ENCODE data around the gene SLC16A6.
A peak's percentile ranks its signal among the peaks of the same experiment; 100 is the strongest.
"Not testable (repeated sequence)": the region's sequence is repeated elsewhere in the genome, so short reads cannot be mapped to it uniquely, and the experiment has no call there.

The SLC16A6 gene

DNA sequence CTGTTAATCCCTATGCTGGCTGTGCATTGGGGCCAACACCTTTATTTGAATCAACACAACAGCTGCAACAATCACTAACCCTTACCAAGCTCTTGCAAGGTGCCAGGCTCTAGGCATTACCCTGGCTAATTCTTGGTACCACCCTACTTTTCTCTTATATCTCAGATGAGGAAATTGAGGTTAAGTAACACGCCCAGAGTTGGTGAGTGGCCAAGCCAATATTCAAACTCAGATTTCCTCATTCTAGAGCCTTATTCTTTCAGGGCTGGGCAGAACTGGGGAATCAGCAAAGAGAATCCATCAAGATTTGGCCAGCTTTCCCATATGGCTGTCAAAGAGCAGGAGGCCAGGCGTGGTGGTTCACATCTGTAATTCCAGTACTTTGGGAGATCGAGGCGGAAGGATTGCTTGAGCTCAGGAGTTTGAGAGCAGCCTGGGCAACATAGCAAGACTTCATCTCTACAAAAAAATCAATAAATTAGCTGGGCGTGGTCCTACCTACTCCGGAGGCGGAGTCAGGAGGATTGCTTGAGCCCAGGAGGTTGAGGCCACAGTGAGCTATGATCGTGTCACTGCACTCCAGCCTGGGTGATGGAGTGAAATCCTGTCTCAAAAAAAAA lies 24.1 kb upstream of the SLC16A6 start:
- FAIRE-seq (no peak), DNase-seq (ENCODE audit: low spot score) (no peak)

DNA sequence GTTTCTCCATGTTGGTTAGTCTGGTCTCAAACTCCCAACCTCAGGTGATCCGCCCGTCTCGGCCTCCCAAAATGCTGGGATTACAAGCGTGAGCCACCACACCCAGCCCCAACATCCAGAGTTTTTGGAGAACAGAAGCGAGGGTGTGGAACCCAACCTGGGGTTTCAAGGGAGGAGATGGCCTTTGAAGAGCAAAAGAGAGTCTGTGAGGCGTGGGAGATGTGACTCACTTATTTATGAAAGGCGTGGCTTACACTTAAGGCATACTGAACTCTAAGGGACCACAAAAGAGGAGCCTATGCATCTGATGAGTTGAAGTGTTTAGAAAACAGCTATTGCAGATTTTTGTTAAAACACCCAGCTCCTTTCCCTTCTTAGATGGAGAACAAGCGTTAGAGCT lies 19.2 kb upstream of the SLC16A6 start:
- no peak for DNase-seq (ENCODE audit: low spot score)
- no peak for FAIRE-seq

DNA sequence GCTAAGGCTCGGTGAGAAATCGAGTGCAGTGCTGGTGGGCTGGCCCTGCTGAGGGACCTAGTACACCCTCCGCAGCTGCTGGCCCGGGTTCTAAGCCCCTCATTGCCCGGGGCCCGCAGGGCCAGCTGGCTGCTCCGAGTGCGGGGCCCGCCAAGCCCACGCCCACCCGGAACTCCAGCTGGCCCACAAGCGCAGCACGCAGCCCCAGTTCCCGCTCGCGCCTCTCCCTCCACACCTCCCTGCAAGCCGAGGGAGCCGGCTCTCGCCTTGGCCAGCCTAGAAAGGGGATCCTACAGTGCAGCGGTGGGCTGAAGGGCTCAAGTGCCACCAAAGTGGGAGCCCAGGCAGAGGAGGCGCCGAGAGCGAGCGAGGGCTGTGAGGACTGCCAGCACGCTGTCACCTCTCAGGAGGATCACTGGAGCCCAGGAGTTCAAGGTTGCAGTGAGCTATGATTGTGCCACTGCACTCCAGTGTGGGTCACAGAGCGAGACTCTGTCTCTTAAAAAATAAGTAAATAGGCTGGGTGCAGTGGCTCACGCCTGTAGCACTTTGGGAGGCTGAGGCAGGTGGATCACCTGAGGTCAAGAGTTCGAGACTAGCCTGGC lies 18.2 kb upstream of the SLC16A6 start:
- FAIRE-seq, result not testable (repeated sequence)

DNA sequence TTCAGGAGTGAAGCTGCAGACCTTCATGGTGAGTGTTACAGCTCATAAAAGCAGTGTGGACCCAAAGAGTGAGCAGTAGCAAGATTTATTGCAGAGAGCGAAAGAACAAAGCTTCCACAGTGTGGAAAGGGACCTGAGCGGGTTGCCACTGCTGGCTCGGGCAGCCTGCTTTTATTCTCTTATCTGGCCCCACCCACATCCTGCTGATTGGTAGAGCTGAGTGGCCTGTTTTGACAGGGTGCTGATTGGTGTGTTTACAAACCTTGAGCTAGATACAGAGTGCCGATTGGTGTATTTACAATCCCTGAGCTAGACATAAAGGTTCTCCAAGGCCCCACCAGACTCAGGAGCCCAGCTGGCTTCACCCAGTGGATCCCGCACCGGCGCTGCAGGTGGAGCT lies 17.6 kb upstream of the SLC16A6 start:
- DNase-seq (ENCODE audit: low spot score); FAIRE-seq: not testable (repeated sequence)

More for the DNA sequence above, 18.2 kb upstream of the SLC16A6 start:
- not testable (repeated sequence) for DNase-seq (ENCODE audit: low spot score)

DNA sequence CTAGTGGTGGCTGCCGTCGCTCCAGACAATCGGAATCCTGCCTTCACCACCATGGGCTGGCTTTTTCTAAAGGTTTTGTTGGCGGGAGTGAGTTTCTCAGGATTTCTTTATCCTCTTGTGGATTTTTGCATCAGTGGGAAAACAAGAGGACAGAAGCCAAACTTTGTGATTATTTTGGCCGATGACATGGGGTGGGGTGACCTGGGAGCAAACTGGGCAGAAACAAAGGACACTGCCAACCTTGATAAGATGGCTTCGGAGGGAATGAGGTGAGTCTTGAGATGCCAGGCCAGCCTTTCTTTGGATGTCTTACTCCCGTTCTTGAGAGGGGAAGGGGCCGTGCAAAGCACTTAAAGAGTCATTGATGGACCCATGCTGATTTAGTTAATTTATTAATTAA lies 16.5 kb upstream of the SLC16A6 start:
- FAIRE-seq, result no peak

DNA sequence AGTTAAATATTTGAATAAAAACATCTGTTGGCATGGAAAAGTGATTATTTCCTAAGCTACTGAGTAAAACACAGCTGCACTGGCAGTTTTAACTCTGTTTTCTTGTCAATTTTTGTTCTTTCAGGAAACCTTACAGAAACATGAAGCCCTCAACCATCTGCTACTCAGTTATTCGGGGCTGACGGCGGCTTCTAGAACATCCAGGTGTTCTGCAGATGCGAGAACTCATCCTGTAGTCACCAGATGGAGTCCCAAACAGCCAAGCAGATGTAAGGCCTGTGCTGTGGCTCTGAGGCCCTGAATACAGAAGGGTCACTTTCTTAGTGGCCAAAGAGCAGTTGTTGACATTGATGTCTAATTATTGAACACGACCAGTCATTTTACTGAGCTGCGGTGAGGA lies 15.9 kb upstream of the SLC16A6 start:
- DNase-seq (ENCODE audit: low spot score), result no peak
- no peak for FAIRE-seq

More for the DNA sequence above, 16.5 kb upstream of the SLC16A6 start:
- DNase-seq (ENCODE audit: low spot score), result no peak

DNA sequence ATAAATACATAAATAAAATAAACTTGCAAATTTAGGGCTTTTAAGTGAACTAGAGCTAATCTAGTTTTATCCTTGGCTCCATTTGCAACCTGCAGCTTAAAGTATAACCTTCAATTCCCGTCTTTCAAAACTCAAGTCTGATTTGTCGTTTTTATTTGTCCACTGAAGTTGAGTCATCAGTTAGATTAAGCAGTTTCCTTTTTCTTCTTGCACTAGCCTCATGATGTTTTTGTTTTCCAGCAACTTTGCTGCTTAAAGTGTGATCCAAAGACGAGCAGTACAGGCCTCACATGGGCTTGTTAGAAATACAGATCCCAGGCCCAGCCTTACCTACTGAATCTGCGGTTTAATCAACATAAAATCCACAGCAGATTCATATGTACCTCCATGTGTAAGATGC lies 14.2 kb upstream of the SLC16A6 start:
- DNase-seq (ENCODE audit: low spot score), result no peak
- FAIRE-seq, result no peak

DNA sequence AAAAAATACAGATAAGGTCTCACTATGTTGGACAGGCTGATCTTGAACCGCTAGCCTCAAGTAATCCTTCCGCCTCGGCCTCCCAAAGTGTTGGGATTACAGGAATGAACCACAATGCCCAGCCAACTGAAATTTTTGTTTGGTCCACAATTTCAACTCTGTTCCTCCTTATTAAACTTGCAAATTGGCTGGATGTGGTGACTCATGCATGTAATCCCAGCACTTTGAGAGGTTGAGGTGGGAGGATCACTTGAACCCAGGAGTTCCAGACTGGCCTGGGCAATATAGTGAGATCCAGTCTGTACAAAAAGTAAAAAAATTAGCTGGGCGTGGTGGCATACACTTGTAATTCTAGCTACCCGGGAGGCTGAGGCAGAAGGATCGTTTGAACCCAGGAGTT lies 13.8 kb upstream of the SLC16A6 start:
- DNase-seq (ENCODE audit: low spot score), result no peak
- no peak for FAIRE-seq

DNA sequence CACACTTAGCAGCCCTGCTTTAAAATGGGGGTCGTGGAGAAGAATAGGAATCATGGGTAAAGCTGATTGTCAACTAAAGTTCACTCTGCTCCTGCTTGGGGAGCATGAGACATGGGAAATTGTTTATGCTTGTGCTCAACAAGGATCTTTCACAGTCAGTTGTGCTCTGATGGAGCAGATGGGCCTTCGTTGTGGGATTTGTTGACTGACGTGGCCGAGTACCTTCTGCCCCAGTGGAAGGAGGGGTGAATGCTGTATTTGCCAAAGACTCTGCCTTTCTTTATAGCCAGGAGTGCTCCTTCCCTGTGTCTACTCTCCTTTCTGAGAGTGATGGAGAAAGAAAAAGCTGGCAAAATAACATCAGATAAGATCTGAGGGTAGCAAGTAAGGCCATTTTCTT lies 11.7 kb upstream of the SLC16A6 start:
- FAIRE-seq (no peak), DNase-seq (ENCODE audit: low spot score) (no peak)

DNA sequence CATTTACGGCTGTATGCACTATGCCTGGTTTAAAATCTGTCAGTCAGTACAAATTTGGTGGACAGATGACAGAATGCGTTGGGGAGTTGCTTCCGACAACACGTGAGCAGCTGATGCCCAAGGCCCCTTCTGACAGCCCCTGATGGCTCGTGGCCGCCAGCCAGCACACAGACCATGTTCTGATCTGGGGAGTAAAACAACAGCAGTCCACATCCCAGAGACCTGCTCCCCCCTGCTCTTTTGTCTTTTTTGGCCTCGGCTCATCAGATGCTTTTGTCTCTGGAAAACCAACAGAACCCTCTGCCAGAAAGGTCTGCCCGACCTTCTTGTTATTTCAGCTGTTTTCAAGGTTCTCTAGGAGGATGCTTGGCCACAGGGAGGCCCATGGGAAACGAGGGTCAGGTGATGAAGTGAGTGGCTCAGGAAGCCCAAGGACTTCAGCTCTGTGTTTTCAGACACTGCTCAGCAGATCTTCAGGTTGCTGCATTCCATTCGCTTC lies 11.2 kb upstream of the SLC16A6 start:
- DNase-seq (ENCODE audit: low spot score), result no peak
- FAIRE-seq, result no peak

DNA sequence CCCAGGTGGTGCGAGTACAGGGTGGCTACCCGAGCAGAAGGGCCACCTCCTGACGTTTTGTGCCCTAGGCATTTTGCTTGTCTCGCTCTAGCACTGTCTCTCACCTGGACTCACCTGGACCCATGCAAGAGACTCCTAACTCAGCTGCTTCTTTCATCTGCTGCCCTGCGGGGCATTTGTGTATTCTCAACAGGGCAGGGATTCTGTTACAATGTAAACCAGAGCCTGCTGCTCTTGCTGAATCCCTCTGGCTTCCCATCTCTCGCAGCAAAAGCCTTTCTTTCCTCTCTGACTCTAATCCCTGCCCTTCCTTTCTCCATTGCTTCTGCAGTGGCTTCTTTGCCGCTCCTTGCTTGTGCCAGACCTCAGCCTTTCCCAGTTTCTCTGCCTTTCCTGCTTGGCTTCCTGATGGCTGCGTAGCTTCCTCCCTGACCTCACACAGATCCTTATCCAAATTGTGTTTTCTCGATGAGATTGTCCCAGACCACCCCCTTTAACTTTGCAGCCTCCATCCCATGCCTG lies 10.6 kb upstream of the SLC16A6 start:
- DNase-seq (ENCODE audit: low spot score) (no peak), FAIRE-seq (no peak)

DNA sequence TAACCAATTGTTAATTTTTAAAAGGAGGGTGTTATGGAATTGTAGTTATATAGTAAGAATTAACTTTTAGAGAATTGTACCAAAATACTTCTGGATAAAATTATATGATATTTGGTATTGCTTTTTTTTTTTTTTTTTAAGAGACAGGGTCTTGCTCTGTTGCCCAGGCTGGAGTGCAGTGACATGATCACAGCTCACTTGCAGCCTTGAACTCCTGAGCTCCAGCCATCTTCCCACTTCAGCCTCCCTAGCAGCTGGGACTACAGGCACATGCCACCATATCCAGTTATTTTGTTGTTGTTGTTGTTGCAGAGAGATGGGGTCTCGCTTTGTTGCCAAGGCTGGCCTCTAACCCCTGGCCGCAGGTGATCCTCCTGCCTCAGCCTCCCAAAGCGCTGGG lies 8.9 kb upstream of the SLC16A6 start:
- FAIRE-seq (no peak), DNase-seq (ENCODE audit: low spot score) (no peak)

DNA sequence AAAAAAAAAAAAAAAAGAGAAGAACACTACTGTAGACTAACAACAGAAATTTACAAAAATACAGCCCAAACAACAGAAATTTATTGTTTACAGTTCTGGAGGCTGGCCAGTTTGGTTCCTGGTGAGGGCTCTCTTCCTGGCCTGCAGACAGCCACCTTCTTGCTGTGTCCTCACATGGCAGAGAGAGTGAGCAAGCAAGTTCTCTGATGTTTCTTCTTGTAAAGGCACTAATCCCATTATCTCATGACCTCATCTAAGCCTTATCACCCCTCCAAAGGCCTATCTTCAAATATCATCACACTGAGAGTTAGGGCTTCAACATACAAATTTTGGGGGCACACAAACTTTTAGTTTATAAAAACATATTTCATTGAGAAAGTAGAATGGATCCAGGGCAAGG lies 7.7 kb upstream of the SLC16A6 start:
- DNase-seq (ENCODE audit: low spot score), result no peak
- no peak for FAIRE-seq

DNA sequence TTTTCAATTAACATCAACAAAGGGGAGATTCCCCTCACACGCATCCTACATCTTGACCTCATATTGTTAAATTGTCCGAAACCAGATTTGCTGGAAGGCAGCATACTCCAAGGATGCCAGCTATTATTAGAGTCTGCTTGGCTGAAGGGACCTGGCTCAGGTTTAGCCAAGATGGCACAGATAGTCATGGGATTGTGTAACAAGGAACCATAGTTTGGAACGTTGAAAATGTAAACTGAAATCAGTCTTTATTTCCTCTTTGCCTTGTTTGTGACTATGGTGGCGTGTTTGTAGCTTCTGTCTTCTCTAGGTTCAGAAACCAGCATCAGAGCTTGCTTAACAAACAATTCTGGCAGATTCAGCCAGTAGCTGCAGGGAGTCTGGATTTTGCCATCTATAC lies 6.3 kb upstream of the SLC16A6 start:
- no peak for DNase-seq (ENCODE audit: low spot score)
- FAIRE-seq, result no peak

DNA sequence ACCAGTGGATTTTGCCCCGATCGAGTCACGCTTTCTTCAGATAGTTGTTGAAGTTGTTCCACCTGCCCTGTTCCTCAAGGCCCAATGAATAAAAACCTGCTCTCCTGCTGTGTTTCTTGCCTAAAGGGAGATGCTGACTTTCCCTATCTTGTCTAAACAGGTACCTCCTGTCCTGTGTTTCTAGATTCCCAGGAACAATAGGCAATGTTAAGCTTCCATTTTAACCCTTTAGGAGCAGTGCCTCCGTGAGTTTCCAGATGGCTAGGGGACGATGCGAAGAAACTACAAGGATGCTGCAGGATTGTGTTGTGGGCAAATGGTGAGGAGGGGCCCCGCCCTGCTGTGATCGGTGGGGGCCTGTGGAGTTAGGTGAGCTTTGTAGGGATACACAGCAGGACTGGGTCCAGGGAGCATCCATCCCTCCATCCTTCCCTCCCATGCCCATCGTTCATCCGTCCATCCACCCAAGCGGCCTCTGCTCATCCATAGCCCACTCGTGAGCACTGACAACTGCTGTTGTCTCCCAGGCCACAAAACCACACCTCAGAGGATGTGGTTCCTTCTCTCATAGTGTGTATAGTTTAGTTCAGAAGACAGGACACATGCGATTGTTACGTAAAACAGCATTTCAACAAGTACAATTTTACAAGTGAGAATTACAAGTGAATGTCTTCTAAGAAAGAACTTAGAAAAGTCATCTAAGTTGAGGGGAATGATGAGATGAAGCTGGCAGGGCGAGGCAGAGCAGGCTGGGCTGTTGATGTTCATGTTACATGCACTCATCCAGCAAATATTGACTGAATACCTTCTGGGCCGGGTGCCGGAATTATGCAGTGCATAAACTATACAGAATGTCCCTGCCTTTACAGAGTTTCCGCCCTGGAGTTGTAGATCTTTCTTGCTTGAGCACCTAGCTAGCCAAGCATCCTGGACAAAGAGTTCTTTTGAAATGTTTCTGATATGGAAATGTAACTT lies 5.6 kb upstream of the SLC16A6 start:
- FAIRE-seq (no peak), DNase-seq (ENCODE audit: low spot score) (no peak)

DNA sequence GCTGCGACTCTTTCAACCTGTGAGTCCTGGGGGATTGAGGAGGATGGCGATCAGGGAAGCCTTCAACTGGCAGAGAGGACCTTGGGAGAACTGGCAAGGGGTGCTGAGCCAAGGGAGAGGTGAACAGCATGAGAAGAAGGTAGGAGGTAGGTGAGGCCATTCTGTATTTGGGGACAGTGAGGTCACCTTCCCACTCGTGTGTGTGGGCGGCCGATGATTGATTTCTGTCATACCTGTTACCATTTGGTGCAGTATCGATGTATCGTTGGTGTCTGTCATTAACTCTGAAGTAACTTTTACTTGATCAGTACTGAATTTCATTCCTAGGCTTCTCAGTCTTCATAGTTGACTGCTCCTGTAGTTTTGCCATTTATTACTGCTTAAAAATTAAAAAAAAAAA lies 4.2 kb upstream of the SLC16A6 start:
- no peak for DNase-seq (ENCODE audit: low spot score)
- no peak for FAIRE-seq

DNA sequence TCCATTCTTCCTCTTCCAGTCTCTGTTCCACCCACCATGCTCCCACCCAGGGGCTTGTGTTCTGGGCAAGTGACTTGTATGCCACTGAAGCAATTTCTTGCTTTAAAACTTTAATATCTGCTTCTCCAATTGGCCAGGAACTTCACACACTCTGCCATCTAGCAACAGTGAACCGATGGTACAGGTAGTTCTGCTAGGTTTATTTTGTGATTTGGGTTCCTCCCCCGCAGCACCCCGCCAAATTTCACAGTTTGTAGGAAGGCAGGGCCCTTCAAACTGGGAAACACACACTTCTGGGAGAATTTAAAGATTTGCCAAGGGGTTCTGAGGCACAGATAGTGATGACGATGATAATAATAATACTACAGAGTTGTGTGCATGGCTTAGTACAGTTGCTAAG lies 3.7 kb upstream of the SLC16A6 start:
- DNase-seq (ENCODE audit: low spot score) (no peak), FAIRE-seq (no peak)

DNA sequence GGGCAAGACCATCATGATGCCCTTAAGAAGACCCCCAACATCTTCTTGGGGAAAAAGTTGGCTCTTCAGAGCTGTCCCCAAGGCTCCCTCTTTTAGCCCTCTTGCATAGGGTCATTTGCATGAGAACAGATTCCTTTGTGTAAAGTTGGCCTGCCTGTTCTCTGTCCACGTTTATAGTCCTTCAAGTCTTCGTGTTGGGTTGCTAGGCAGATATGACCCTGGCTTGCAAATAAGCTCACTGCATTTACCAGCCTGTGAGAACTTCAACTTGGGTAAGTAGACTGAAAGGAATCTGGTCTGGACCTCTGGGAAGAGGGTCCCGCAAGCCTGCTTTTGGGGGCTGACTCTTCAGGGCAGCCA lies 3.2 kb upstream of the SLC16A6 start:
- DNase-seq (ENCODE audit: low spot score) (no peak), FAIRE-seq (no peak)

DNA sequence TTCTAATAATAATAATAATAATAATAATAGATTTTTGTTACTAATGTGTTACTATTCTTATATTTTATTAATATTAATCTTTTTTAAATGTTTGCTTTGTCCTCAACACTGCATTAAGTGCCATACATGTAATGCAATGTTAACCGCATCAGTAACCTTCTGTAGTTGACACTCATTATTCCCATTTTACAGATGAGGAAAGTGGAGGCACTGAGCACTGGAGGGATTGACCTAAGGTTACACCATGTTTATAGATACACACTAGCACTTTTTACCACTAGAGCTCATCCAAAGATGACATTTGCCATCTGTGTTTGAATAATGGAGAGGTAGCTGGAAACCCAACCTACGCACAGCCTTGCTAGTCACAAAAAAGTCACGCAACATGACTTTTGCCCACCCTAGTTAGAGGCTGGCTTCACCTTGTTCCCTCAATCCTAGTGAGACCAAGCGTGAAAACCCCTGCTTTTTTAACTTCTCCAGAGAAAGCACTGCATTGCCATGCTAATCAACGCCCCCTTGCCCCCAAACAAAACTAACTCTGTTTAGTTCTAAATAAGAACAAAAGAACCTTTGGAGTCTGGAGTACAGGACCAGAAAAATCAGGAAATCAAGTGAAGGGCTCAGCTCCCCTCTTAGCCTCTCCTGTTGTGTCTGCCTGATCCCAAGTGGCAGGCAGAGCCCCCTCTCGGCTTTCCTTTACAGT lies 2.7 kb upstream of the SLC16A6 start:
- no peak for FAIRE-seq
- DNase-seq (ENCODE audit: low spot score), result no peak

DNA sequence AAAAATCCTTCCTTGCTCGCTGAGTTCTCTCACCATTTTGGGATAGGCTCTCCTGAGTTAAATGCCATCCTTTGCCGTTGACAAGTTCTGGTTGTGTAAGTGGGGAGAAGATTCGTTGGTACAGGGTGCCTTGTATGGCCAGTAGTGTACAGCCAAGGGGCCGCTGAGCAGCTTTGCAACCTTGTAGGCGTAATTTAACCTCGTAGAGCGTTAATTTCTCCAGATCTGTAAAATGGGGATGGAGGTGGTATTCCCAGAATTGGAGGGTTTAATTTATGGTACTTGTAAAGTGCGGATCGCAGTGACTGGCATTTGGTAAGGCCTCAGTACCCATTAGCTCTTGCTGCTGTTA lies 1.7 kb upstream of the SLC16A6 start:
- no peak for FAIRE-seq

DNA sequence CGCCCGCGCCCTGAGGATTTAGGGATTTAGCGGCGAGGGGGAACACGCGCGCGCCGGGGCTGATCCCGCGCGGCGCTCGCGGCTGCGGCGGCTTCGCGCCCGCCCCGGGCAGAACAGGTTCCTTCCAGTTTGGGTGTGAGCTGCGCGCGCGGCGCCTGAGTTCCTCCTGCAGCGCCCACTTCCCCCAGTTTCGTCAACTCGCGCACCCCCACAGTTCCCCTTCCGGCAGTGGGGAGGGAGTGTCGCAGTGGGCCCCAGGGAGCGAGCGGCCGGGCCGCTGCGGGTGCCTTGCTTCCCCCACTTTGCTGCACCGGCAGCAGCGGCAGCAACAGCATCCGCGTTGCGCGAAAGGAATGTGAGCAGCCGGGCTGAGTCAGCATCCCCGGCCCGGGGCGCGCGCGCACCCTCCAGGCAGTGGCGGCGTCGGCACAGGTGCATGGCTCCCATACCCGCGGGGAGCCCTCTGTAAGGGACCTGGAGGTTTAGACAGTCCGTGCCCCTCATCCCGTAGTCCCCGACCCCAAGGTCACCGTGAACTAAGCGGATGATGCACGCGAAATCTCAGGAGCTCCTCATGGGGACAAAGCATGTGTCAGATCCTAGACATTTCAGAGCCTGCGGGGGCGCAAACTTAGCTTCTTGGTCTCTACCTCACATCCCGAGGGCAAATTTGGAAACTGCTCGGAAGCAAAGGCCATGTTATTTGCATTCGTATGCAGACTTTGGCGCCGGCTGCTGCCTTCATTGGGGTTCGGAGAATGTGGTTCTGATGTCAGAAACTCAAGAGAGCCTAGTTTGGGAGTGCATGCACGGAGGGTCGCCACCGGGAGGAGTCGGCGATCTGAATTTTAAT lies 1.1 kb upstream of the SLC16A6 start:
- peak; percentile 51 for DNase-seq (ENCODE audit: low spot score)
- no peak for FAIRE-seq

More for the DNA sequence above, 1.7 kb upstream of the SLC16A6 start:
- DNase-seq (ENCODE audit: low spot score), result no peak
